ENCODE results near the gene AHI1.

AHI1 gene

DNA sequence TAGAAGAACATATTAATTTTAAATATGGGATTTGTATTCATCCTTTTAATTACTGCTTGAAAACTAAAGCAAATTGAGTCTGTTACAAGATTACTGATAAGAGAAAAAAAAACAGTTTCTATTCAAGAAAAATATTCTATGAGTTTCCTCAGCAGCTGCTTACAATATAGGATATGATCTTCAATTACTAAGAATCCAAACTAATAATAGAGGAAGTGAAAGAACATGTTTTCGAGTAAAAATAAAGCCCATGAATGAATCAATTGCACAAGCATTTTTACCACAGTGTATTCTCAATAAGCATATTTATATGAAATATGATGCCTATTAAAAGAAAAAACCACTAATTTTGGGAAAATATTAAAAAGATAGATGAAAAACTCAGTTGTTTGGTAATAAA is 63.4 kb downstream of the AHI1 start:
- no peak overlapping the region for H2BK120ac ChIP-seq (ENCODE audit: low read depth, low read length)
- no peak overlapping the region for H3K14ac ChIP-seq (ENCODE audit: low read length)
- H3K4ac ChIP-seq (ENCODE audit: low read length), result no peak overlapping the region
- no peaks in the 10 kb centered on the region for H3K9me3 ChIP-seq (replicated peaks in 1 of 2; ENCODE audit: control insufficient read depth in 2 of 2, insufficient read depth in 1 of 2, low read depth in 1 of 2, low read length in 2 of 2)
- H3K4me2 ChIP-seq (ENCODE audit: insufficient read depth, low read length, poor library complexity, severe bottlenecking), result no peak overlapping the region
- H2BK5ac ChIP-seq (ENCODE audit: low read length), result no peak overlapping the region
- H2AK5ac ChIP-seq (ENCODE audit: low read depth, low read length), result no peak overlapping the region
- no peak overlapping the region for H4K8ac ChIP-seq (ENCODE audit: low read depth, low read length)
- H3K23ac ChIP-seq (ENCODE audit: low read depth, low read length, poor library complexity), result no peak overlapping the region
- H3K4me1 ChIP-seq (ENCODE audit: control insufficient read depth in 2 of 2, insufficient read depth in 1 of 2, low read depth in 1 of 2, low read length in 2 of 2), result no peaks in the 10 kb centered on the region
- no peak for DNase-seq (ENCODE audit: low spot score)
- no peaks in the 10 kb centered on the region for H3K79me1 ChIP-seq (ENCODE audit: low read depth, low read length)
- no peak overlapping the region for H2BK15ac ChIP-seq (ENCODE audit: low read length)
- no peak overlapping the region for H4K91ac ChIP-seq (ENCODE audit: low read depth, low read length, poor library complexity)
- no peak overlapping the region for H2BK12ac ChIP-seq (ENCODE audit: low read length)
- no peak overlapping the region for H3K9ac ChIP-seq (ENCODE audit: low read depth, low read length, poor library complexity)
- H3K36me3 ChIP-seq (replicated peaks in 1 of 2; ENCODE audit: control insufficient read depth in 2 of 2, insufficient read depth in 2 of 2, low read length in 2 of 2), result peaks cover 0 to 47% of the 10 kb centered on the region in 2 donors
- no peak overlapping the region for H3K18ac ChIP-seq (ENCODE audit: low read length)
- WGBS, 2 donors (ENCODE audit: extremely low coverage in 2 of 2, insufficient read length in 2 of 2, insufficient replicate concordance in 1 of 2), result no CpG with 5 or more reads among the region's 1 CpG
- no peaks in the 10 kb centered on the region for H3K27me3 ChIP-seq (ENCODE audit: control insufficient read depth in 3 of 3, insufficient read depth in 3 of 3, low read depth in 1 of 3, low read length in 3 of 3)
- no peak overlapping the region for H3K4me3 ChIP-seq (ENCODE audit: low read length in 2 of 2)
- H2AFZ ChIP-seq (ENCODE audit: low read length), result no peak overlapping the region
- H3K27ac ChIP-seq (replicated peaks; ENCODE audit: low read length), result no peak overlapping the region

DNA sequence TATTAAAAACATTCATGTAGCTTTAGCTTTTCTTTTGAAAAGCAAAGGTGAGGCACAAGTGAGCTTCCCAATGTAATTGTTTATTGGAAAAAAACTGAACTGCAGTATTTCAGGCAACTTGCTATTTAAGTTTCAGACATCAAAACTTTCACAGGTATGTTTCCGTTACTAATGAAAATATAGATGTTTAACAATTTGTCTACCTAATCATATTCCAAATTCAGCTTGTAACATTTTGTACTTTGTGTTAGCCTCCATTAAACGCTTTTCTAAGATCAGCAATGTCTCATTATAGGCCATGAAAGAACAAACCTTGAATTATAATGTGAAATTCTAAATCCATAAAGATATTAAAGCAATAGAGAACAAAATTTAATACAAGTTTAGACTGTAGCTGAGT is 69.5 kb downstream of the AHI1 start:
- H4K8ac ChIP-seq (ENCODE audit: low read depth, low read length), result no peak overlapping the region
- H3K14ac ChIP-seq (ENCODE audit: low read length), result no peak overlapping the region
- no peaks in the 10 kb centered on the region for H3K9me3 ChIP-seq (replicated peaks in 1 of 2; ENCODE audit: control insufficient read depth in 2 of 2, insufficient read depth in 1 of 2, low read depth in 1 of 2, low read length in 2 of 2)
- H2AFZ ChIP-seq (ENCODE audit: low read length), result no peak overlapping the region
- H3K27me3 ChIP-seq (ENCODE audit: control insufficient read depth in 3 of 3, insufficient read depth in 3 of 3, low read depth in 1 of 3, low read length in 3 of 3), result no peaks in the 10 kb centered on the region
- H3K36me3 ChIP-seq (replicated peaks in 1 of 2; ENCODE audit: control insufficient read depth in 2 of 2, insufficient read depth in 2 of 2, low read length in 2 of 2), result peaks cover 0 to 10% of the 10 kb centered on the region in 2 donors
- no CpG with 5 or more reads among the region's 2 CpGs for WGBS, 2 donors (ENCODE audit: extremely low coverage in 2 of 2, insufficient read length in 2 of 2, insufficient replicate concordance in 1 of 2)
- H2BK15ac ChIP-seq (ENCODE audit: low read length), result no peak overlapping the region
- no peak overlapping the region for H3K18ac ChIP-seq (ENCODE audit: low read length)
- no peak overlapping the region for H3K9ac ChIP-seq (ENCODE audit: low read depth, low read length, poor library complexity)
- no peak overlapping the region for H3K4me2 ChIP-seq (ENCODE audit: insufficient read depth, low read length, poor library complexity, severe bottlenecking)
- no peaks in the 10 kb centered on the region for H3K4me1 ChIP-seq (ENCODE audit: control insufficient read depth in 2 of 2, insufficient read depth in 1 of 2, low read depth in 1 of 2, low read length in 2 of 2)
- H2BK120ac ChIP-seq (ENCODE audit: low read depth, low read length), result no peak overlapping the region
- no peak overlapping the region for H2AK5ac ChIP-seq (ENCODE audit: low read depth, low read length)
- no peak overlapping the region for H3K27ac ChIP-seq (replicated peaks; ENCODE audit: low read length)
- no peak overlapping the region for H3K23ac ChIP-seq (ENCODE audit: low read depth, low read length, poor library complexity)
- H3K4ac ChIP-seq (ENCODE audit: low read length), result no peak overlapping the region
- no peak overlapping the region for H3K4me3 ChIP-seq (ENCODE audit: low read length in 2 of 2)
- H2BK5ac ChIP-seq (ENCODE audit: low read length), result no peak overlapping the region
- DNase-seq (ENCODE audit: low spot score), result no peak
- H3K79me1 ChIP-seq (ENCODE audit: low read depth, low read length), result no peaks in the 10 kb centered on the region
- no peak overlapping the region for H4K91ac ChIP-seq (ENCODE audit: low read depth, low read length, poor library complexity)
- H2BK12ac ChIP-seq (ENCODE audit: low read length), result no peak overlapping the region

DNA sequence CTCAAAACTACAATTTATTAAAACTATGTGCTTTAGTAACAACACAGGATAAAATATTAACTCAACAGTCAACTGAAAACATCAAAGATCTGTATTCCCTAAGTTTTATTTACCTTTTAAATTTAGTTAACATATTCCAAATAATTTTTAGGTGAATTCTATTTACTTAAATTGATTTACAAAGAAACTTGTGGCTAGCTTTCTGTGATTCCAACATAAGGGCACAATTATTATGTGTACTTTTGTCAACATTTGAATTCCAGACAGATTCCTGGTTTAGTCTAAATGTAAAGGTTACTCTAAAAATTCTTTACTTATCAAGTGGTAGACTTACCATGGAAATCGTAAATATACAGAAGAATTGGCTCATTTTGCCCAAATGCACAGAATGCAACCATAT is 70.7 kb downstream of the AHI1 start:
- peaks cover 0 to 10% of the 10 kb centered on the region in 2 donors for H3K36me3 ChIP-seq (replicated peaks in 1 of 2; ENCODE audit: control insufficient read depth in 2 of 2, insufficient read depth in 2 of 2, low read length in 2 of 2)
- H2AK5ac ChIP-seq (ENCODE audit: low read depth, low read length), result no peak overlapping the region

DNA sequence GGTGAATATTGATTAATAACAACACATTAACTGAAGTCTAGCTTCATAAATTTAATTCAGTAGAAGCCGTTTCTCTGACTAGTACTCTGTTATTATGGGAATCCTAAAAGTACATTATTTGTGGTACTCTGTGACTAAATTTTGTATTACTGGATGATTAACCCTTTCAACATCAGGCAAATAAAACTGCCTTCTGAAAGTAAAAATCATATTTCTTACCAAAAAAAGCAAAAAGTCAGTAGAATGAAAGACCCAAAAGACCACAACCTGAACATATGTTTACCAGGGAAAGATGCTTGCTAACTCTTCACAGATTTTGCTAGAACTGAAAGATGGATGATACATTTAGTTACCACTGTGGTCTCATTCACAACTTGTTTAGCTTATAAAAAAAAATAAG is 73.2 kb downstream of the AHI1 start:
- H2AFZ ChIP-seq (ENCODE audit: low read length), result no peak overlapping the region
- no CpG with 5 or more reads among the region's 1 CpG for WGBS, 2 donors (ENCODE audit: extremely low coverage in 2 of 2, insufficient read length in 2 of 2, insufficient replicate concordance in 1 of 2)

More for the DNA sequence above, 70.7 kb downstream of the AHI1 start:
- Histone ChIP-seq H2AFZ (ENCODE audit: low read length) (no peak overlapping the region), H4K8ac (ENCODE audit: low read depth, low read length) (no peak overlapping the region), H3K4me2 (ENCODE audit: insufficient read depth, low read length, poor library complexity, severe bottlenecking) (no peak overlapping the region), H2BK120ac (ENCODE audit: low read depth, low read length) (no peak overlapping the region), H3K18ac (ENCODE audit: low read length) (no peak overlapping the region), H3K4me3 (ENCODE audit: low read length in 2 of 2) (no peak overlapping the region), H3K14ac (ENCODE audit: low read length) (no peak overlapping the region), H3K79me1 (ENCODE audit: low read depth, low read length) (no peaks in the 10 kb centered on the region), H3K27me3 (ENCODE audit: control insufficient read depth in 3 of 3, insufficient read depth in 3 of 3, low read depth in 1 of 3, low read length in 3 of 3) (no peaks in the 10 kb centered on the region), H3K27ac (replicated peaks; ENCODE audit: low read length) (no peak overlapping the region), H3K9ac (ENCODE audit: low read depth, low read length, poor library complexity) (no peak overlapping the region), H2BK5ac (ENCODE audit: low read length) (no peak overlapping the region), H3K4me1 (ENCODE audit: control insufficient read depth in 2 of 2, insufficient read depth in 1 of 2, low read depth in 1 of 2, low read length in 2 of 2) (no peaks in the 10 kb centered on the region), H2BK12ac (ENCODE audit: low read length) (no peak overlapping the region), H3K9me3 (replicated peaks in 1 of 2; ENCODE audit: control insufficient read depth in 2 of 2, insufficient read depth in 1 of 2, low read depth in 1 of 2, low read length in 2 of 2) (no peaks in the 10 kb centered on the region), H2BK15ac (ENCODE audit: low read length) (no peak overlapping the region), H4K91ac (ENCODE audit: low read depth, low read length, poor library complexity) (no peak overlapping the region), H3K4ac (ENCODE audit: low read length) (no peak overlapping the region), H3K23ac (ENCODE audit: low read depth, low read length, poor library complexity) (no peak overlapping the region)
- WGBS, 2 donors (ENCODE audit: extremely low coverage in 2 of 2, insufficient read length in 2 of 2, insufficient replicate concordance in 1 of 2), result no CpG with 5 or more reads among the region's 1 CpG
- no peak for DNase-seq (ENCODE audit: low spot score)

More for the DNA sequence above, 73.2 kb downstream of the AHI1 start:
- H3K27ac ChIP-seq (replicated peaks; ENCODE audit: low read length), result no peak overlapping the region
- H2BK15ac ChIP-seq (ENCODE audit: low read length), result no peak overlapping the region
- no peaks in the 10 kb centered on the region for H3K4me1 ChIP-seq (ENCODE audit: control insufficient read depth in 2 of 2, insufficient read depth in 1 of 2, low read depth in 1 of 2, low read length in 2 of 2)
- no peak overlapping the region for H3K4ac ChIP-seq (ENCODE audit: low read length)
- H3K9me3 ChIP-seq (replicated peaks in 1 of 2; ENCODE audit: control insufficient read depth in 2 of 2, insufficient read depth in 1 of 2, low read depth in 1 of 2, low read length in 2 of 2), result no peaks in the 10 kb centered on the region
- H2BK5ac ChIP-seq (ENCODE audit: low read length), result no peak overlapping the region
- no peak overlapping the region for H3K14ac ChIP-seq (ENCODE audit: low read length)
- H3K79me1 ChIP-seq (ENCODE audit: low read depth, low read length), result no peaks in the 10 kb centered on the region
- no peak overlapping the region for H3K18ac ChIP-seq (ENCODE audit: low read length)
- no peak overlapping the region for H4K91ac ChIP-seq (ENCODE audit: low read depth, low read length, poor library complexity)
- no peak overlapping the region for H3K9ac ChIP-seq (ENCODE audit: low read depth, low read length, poor library complexity)
- H3K27me3 ChIP-seq (ENCODE audit: control insufficient read depth in 3 of 3, insufficient read depth in 3 of 3, low read depth in 1 of 3, low read length in 3 of 3), result no peaks in the 10 kb centered on the region
- peaks cover 0 to 3% of the 10 kb centered on the region in 2 donors for H3K36me3 ChIP-seq (replicated peaks in 1 of 2; ENCODE audit: control insufficient read depth in 2 of 2, insufficient read depth in 2 of 2, low read length in 2 of 2)
- no peak overlapping the region for H2AK5ac ChIP-seq (ENCODE audit: low read depth, low read length)
- no peak overlapping the region for H4K8ac ChIP-seq (ENCODE audit: low read depth, low read length)
- no peak for DNase-seq (ENCODE audit: low spot score)
- no peak overlapping the region for H3K4me2 ChIP-seq (ENCODE audit: insufficient read depth, low read length, poor library complexity, severe bottlenecking)
- no peak overlapping the region for H2BK12ac ChIP-seq (ENCODE audit: low read length)
- no peak overlapping the region for H2BK120ac ChIP-seq (ENCODE audit: low read depth, low read length)
- H3K4me3 ChIP-seq (ENCODE audit: low read length in 2 of 2), result no peak overlapping the region
- H3K23ac ChIP-seq (ENCODE audit: low read depth, low read length, poor library complexity), result no peak overlapping the region

Measured in neuronal stem cell (in vitro differentiated cells).